GM12878 (cell line): ENCODE results near the gene KPNA1. TPM values are rescaled to one million over a fixed set of nuclear protein-coding genes. Genes with fewer than 3 reads are reported as not detected.

ENCODE experiments used
- HDAC2 ChIP-seq: fragments of 200-600 bp; sonication (generic); IDR thresholded peaks from 2 replicates; pipeline ENCODE4 v1.6.1; 2017
- HDAC6 ChIP-seq: fragments of 200-600 bp; sonication (generic); IDR thresholded peaks from one replicate; pipeline ENCODE4 v1.8.0; 2017; ENCODE audit warnings: antibody characterized with exemption; ENCODE audit not compliant: unreplicated experiment
- JUNB ChIP-seq: IDR thresholded peaks from 2 replicates; pipeline ENCODE4 v1.6.1; 2016; ENCODE audit warnings: antibody characterized with exemption, mild to moderate bottlenecking
- LARP7 ChIP-seq: fragments of 450-650 bp; IDR thresholded peaks from 2 replicates; pipeline ENCODE4 v1.6.1; 2017; ENCODE audit warnings: mild to moderate bottlenecking
- MTA3 ChIP-seq: IDR thresholded peaks from 2 replicates; pipeline ENCODE4 v1.6.1; 2012; ENCODE audit warnings: low read length, inconsistent platforms, borderline replicate concordance
- MYC ChIP-seq: IDR thresholded peaks from 2 replicates; pipeline ENCODE4 v1.6.1; 2011; ENCODE audit warnings: mild to moderate bottlenecking, low read length, moderate library complexity, inconsistent platforms; ENCODE audit not compliant: insufficient read depth, insufficient replicate concordance, insufficient read length, severe bottlenecking
- NFIC ChIP-seq: IDR thresholded peaks from 2 replicates; pipeline ENCODE4 v1.6.1; 2012; ENCODE audit warnings: low read depth, mild to moderate bottlenecking, inconsistent platforms, low read length, moderate library complexity
- POLR2A ChIP-seq: IDR thresholded peaks from 2 replicates; pipeline ENCODE4 v1.6.1; 2011; ENCODE audit warnings: low read depth, mild to moderate bottlenecking, low read length
- RAD51 ChIP-seq: fragments of 450-650 bp; IDR thresholded peaks from 2 replicates; pipeline ENCODE4 v1.6.1; 2016; ENCODE audit warnings: moderate library complexity, mild to moderate bottlenecking, inconsistent platforms
- RCOR1 ChIP-seq: conservative IDR thresholded peaks from 2 replicates; pipeline ENCODE4 v1.6.1; 2012; ENCODE audit warnings: low read depth, low read length, improper control_type of control experiment
- SMAD5 ChIP-seq: IDR thresholded peaks from 2 replicates; pipeline ENCODE4 v1.6.1; 2016; ENCODE audit warnings: antibody characterized with exemption, low read depth
- SMARCA5 ChIP-seq: fragments of 450-650 bp; IDR thresholded peaks from 2 replicates; pipeline ENCODE4 v1.6.1; 2017; ENCODE audit warnings: mild to moderate bottlenecking
- TARDBP ChIP-seq: IDR thresholded peaks from 2 replicates; pipeline ENCODE4 v1.6.1; 2016; ENCODE audit warnings: borderline replicate concordance
- TCF12 ChIP-seq: IDR thresholded peaks from 2 replicates; pipeline ENCODE4 v1.6.1; 2011; ENCODE audit warnings: low read depth, mild to moderate bottlenecking, low read length
- ZBED1 ChIP-seq: IDR thresholded peaks from 2 replicates; pipeline ENCODE4 v1.6.1; 2016; ENCODE audit warnings: borderline replicate concordance
- polyA plus RNA-seq, 11 experiments: library from polyadenylated mRNA; depleted of rRNA in 4 of 11; unstranded in 6 of 11; stranded (reverse) in 5 of 11; fragments of >200 nt; fragmentation: Nextera tagmentation in 4 of 11; fragmentation: Illumina TruSeq in 1 of 11; extraction: Ambion mirVana in 4 of 11; extraction: Trizol in 1 of 11; gene quantifications; 1 replicate in 1 of 11; 2 replicates in 10 of 11; pipeline versions ENCODE4 v1.2.1 to v1.2.3, GENCODE V29; 2011 to 2016; ENCODE audit warnings: inconsistent platforms in 2 of 11, missing spikeins in 2 of 11, low read depth in 1 of 11
- total RNA-seq, 4 experiments: library from RNA; depleted of rRNA in 3 of 4; stranded (reverse); fragments of >200 nt in 3 of 4; fragmentation: Illumina TruSeq in 1 of 4; extraction: Trizol in 1 of 4; gene quantifications; 2 replicates each; pipeline versions ENCODE4 v1.2.1 to v1.2.3, GENCODE V29; 2013 to 2021
- TF ChIP-seq, protein P1 (sequence below): fragments of 450-650 bp; IDR thresholded peaks from 2 replicates; pipeline ENCODE4 v1.6.1; 2016; ENCODE audit warnings: mild to moderate bottlenecking
- TF ChIP-seq, protein P2 (sequence below): IDR thresholded peaks from 2 replicates; pipeline ENCODE4 v1.6.1; 2012; ENCODE audit warnings: low read depth, low read length, improper control_type of control experiment
- TF ChIP-seq, protein P3 (sequence below): fragments of 450-650 bp; IDR thresholded peaks from 2 replicates; pipeline ENCODE4 v1.6.1; 2017; ENCODE audit warnings: mild to moderate bottlenecking, moderate library complexity
- TF ChIP-seq, protein P4 (sequence below): fragments of 450-650 bp; IDR thresholded peaks from 2 replicates; pipeline ENCODE4 v1.6.1; 2017; ENCODE audit warnings: mild to moderate bottlenecking, low read depth, inconsistent platforms; ENCODE audit not compliant: poor library complexity, severe bottlenecking

KPNA1 gene
- total and polyA plus RNA-seq, 10 of the 15 experiments (the other 5 are each of a cell fraction or from before 2014, with no cell fraction given), result 8.5 to 52.7 (median 41.0) TPM

DNA sequence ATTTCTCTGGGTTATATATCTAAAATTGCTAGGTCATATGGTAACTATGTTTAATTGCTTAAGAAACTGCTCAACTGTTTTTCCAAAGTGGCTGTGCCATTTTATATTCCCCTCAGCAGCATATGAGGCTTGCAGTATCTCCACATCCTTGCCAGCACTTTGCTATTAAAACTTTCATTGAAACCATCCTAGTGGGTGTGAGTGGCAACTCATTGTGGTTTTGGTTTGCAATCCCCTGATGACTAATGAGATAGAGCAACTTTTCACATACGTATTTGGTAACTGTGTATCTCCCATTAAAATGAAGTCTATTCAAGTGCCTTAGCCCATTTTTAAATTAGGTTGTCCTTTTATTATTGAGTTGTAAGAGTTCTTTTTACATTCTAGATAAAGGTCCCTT, 17.3 kb downstream of the KPNA1 start (continued):
- no peak for TF ChIP-seq SMARCA5
- TF ChIP-seq LARP7, result no peak
- TF ChIP-seq, protein P1, sequence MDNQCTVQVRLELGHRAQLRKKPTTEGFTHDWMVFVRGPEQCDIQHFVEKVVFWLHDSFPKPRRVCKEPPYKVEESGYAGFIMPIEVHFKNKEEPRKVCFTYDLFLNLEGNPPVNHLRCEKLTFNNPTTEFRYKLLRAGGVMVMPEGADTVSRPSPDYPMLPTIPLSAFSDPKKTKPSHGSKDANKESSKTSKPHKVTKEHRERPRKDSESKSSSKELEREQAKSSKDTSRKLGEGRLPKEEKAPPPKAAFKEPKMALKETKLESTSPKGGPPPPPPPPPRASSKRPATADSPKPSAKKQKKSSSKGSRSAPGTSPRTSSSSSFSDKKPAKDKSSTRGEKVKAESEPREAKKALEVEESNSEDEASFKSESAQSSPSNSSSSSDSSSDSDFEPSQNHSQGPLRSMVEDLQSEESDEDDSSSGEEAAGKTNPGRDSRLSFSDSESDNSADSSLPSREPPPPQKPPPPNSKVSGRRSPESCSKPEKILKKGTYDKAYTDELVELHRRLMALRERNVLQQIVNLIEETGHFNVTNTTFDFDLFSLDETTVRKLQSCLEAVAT, result peak; percentile 66; the same call in 1 of the 2 replicates
- no peak for TF ChIP-seq HDAC2
- no peak for TF ChIP-seq SMAD5
- no peak for TF ChIP-seq NFIC
- TF ChIP-seq ZBED1, result 0 out of 2 replicates have a peak, but pooled peaks have one; percentile 39
- TF ChIP-seq JUNB, result peak; percentile 53
- no peak for TF ChIP-seq TCF12
- no peak for TF ChIP-seq RCOR1
- TF ChIP-seq, protein P2, sequence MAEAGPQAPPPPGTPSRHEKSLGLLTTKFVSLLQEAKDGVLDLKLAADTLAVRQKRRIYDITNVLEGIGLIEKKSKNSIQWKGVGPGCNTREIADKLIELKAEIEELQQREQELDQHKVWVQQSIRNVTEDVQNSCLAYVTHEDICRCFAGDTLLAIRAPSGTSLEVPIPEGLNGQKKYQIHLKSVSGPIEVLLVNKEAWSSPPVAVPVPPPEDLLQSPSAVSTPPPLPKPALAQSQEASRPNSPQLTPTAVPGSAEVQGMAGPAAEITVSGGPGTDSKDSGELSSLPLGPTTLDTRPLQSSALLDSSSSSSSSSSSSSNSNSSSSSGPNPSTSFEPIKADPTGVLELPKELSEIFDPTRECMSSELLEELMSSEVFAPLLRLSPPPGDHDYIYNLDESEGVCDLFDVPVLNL, result no peak
- TF ChIP-seq HDAC6, result no peak
- no peak for TF ChIP-seq MYC
- no peak for TF ChIP-seq RAD51
- TF ChIP-seq MTA3, result no peak
- TF ChIP-seq POLR2A, result no peak
- TF ChIP-seq, protein P3, sequence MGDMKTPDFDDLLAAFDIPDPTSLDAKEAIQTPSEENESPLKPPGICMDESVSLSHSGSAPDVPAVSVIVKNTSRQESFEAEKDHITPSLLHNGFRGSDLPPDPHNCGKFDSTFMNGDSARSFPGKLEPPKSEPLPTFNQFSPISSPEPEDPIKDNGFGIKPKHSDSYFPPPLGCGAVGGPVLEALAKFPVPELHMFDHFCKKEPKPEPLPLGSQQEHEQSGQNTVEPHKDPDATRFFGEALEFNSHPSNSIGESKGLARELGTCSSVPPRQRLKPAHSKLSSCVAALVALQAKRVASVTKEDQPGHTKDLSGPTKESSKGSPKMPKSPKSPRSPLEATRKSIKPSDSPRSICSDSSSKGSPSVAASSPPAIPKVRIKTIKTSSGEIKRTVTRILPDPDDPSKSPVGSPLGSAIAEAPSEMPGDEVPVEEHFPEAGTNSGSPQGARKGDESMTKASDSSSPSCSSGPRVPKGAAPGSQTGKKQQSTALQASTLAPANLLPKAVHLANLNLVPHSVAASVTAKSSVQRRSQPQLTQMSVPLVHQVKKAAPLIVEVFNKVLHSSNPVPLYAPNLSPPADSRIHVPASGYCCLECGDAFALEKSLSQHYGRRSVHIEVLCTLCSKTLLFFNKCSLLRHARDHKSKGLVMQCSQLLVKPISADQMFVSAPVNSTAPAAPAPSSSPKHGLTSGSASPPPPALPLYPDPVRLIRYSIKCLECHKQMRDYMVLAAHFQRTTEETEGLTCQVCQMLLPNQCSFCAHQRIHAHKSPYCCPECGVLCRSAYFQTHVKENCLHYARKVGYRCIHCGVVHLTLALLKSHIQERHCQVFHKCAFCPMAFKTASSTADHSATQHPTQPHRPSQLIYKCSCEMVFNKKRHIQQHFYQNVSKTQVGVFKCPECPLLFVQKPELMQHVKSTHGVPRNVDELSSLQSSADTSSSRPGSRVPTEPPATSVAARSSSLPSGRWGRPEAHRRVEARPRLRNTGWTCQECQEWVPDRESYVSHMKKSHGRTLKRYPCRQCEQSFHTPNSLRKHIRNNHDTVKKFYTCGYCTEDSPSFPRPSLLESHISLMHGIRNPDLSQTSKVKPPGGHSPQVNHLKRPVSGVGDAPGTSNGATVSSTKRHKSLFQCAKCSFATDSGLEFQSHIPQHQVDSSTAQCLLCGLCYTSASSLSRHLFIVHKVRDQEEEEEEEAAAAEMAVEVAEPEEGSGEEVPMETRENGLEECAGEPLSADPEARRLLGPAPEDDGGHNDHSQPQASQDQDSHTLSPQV, result no peak
- TF ChIP-seq, protein P4, sequence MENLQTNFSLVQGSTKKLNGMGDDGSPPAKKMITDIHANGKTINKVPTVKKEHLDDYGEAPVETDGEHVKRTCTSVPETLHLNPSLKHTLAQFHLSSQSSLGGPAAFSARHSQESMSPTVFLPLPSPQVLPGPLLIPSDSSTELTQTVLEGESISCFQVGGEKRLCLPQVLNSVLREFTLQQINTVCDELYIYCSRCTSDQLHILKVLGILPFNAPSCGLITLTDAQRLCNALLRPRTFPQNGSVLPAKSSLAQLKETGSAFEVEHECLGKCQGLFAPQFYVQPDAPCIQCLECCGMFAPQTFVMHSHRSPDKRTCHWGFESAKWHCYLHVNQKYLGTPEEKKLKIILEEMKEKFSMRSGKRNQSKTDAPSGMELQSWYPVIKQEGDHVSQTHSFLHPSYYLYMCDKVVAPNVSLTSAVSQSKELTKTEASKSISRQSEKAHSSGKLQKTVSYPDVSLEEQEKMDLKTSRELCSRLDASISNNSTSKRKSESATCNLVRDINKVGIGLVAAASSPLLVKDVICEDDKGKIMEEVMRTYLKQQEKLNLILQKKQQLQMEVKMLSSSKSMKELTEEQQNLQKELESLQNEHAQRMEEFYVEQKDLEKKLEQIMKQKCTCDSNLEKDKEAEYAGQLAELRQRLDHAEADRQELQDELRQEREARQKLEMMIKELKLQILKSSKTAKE, result peak; percentile 57
- no peak for TF ChIP-seq TARDBP
